H9 (cell line): ENCODE results near the gene CMYA5. TPM values are rescaled to one million over a fixed set of nuclear protein-coding genes. Genes with fewer than 3 reads are reported as not detected.

Source experiments
- DNase-seq: peaks from one replicate; pipeline ENCODE4 v3.0.0-alpha.2; 2017
- H2AFZ ChIP-seq: one replicate; pipeline ENCODE4 v1.6.1; 2013; ENCODE audit warnings: mild to moderate bottlenecking, low read length, control low read depth, moderate library complexity
- H2AK5ac ChIP-seq: 2 replicates; pipeline ENCODE4 v1.6.1; 2013; ENCODE audit warnings: low read length, control low read depth, mixed read lengths; ENCODE audit not compliant: insufficient read length
- H2BK120ac ChIP-seq: one replicate; pipeline ENCODE4 v1.6.1; 2013; ENCODE audit warnings: low read depth, mild to moderate bottlenecking, low read length, control low read depth, inconsistent platforms; ENCODE audit not compliant: poor library complexity, severe bottlenecking
- H2BK12ac ChIP-seq: 2 replicates; pipeline ENCODE4 v1.6.1; 2013; ENCODE audit warnings: low read length, control low read depth, mixed read lengths, low read depth; ENCODE audit not compliant: insufficient read length
- H2BK15ac ChIP-seq: 2 replicates; pipeline ENCODE4 v1.6.1; 2013; ENCODE audit warnings: low read depth, low read length, control low read depth
- H2BK20ac ChIP-seq: one replicate; pipeline ENCODE4 v1.6.1; 2013; ENCODE audit warnings: low read depth, mild to moderate bottlenecking, low read length, control low read depth, inconsistent platforms; ENCODE audit not compliant: poor library complexity, severe bottlenecking
- H2BK5ac ChIP-seq: 2 replicates; pipeline ENCODE4 v1.6.1; 2013; ENCODE audit warnings: low read length, control low read depth, mixed read lengths; ENCODE audit not compliant: insufficient read length
- H3K14ac ChIP-seq: 2 replicates; pipeline ENCODE4 v1.6.1; 2013; ENCODE audit warnings: low read length, control low read depth; ENCODE audit not compliant: insufficient read depth
- H3K18ac ChIP-seq: 2 replicates; pipeline ENCODE4 v1.6.1; 2013; ENCODE audit warnings: low read depth, mild to moderate bottlenecking, mixed read lengths, low read length, control low read depth; ENCODE audit not compliant: insufficient read length
- H3K23ac ChIP-seq: 2 replicates; pipeline ENCODE4 v1.6.1; 2013; ENCODE audit warnings: low read length, control low read depth, mixed read lengths, low read depth; ENCODE audit not compliant: insufficient read length
- H3K23me2 ChIP-seq: 2 replicates; pipeline ENCODE4 v1.6.1; 2013; ENCODE audit warnings: low read depth, mild to moderate bottlenecking, mixed read lengths, low read length, control low read depth; ENCODE audit not compliant: insufficient read length, poor library complexity, severe bottlenecking
- H3K27ac ChIP-seq: 2 replicates; pipeline ENCODE4 v1.5.1; 2013; ENCODE audit warnings: low read length, control low read depth, mixed read lengths, low read depth; ENCODE audit not compliant: insufficient read length
- H3K27me3 ChIP-seq: 2 replicates; pipeline ENCODE4 v1.6.1; 2013; ENCODE audit warnings: low read length, control low read depth, inconsistent platforms; ENCODE audit not compliant: insufficient read depth
- H3K4ac ChIP-seq: 2 replicates; pipeline ENCODE4 v1.6.1; 2013; ENCODE audit warnings: low read depth, mild to moderate bottlenecking, control low read depth, inconsistent platforms, low read length, moderate library complexity
- H3K4me1 ChIP-seq: 2 replicates; pipeline ENCODE4 v1.6.1; 2013; ENCODE audit warnings: low read length, control low read depth, inconsistent platforms; ENCODE audit not compliant: insufficient read depth
- H3K4me2 ChIP-seq: 2 replicates; pipeline ENCODE4 v1.6.1; 2013; ENCODE audit warnings: low read length, control low read depth, mixed read lengths; ENCODE audit not compliant: insufficient read length, insufficient read depth
- H3K56ac ChIP-seq: 2 replicates; pipeline ENCODE4 v1.6.1; 2013; ENCODE audit warnings: low read depth, mild to moderate bottlenecking, mixed read lengths, low read length, control low read depth; ENCODE audit not compliant: insufficient read length
- H3K79me1 ChIP-seq: 2 replicates; pipeline ENCODE4 v1.6.1; 2013; ENCODE audit warnings: low read depth, mild to moderate bottlenecking, moderate library complexity, low read length, control low read depth, inconsistent platforms; ENCODE audit not compliant: insufficient read depth, poor library complexity, severe bottlenecking
- H3K79me2 ChIP-seq: 2 replicates; pipeline ENCODE4 v1.6.1; 2013; ENCODE audit warnings: low read length, control low read depth, inconsistent platforms; ENCODE audit not compliant: insufficient read depth
- H3K9ac ChIP-seq: 2 replicates; pipeline ENCODE4 v1.6.1; 2013; ENCODE audit warnings: low read length, control low read depth, mixed read lengths; ENCODE audit not compliant: insufficient read length; ENCODE audit errors: extremely low read depth
- H3K9me3 ChIP-seq: one replicate; pipeline ENCODE4 v1.6.1; 2013; ENCODE audit warnings: low read depth, low read length, inconsistent platforms; ENCODE audit not compliant: control insufficient read depth
- H3T11ph ChIP-seq: one replicate; pipeline ENCODE4 v1.6.1; 2013; ENCODE audit warnings: mild to moderate bottlenecking, low read length, control low read depth, inconsistent platforms
- H4K20me1 ChIP-seq: one replicate; pipeline ENCODE4 v1.6.1; 2013; ENCODE audit not compliant: control insufficient read depth, insufficient read length, insufficient read depth
- H4K5ac ChIP-seq: 2 replicates; pipeline ENCODE4 v1.6.1; 2013; ENCODE audit warnings: low read depth, mild to moderate bottlenecking, mixed read lengths, low read length, control low read depth; ENCODE audit not compliant: insufficient read length
- H4K8ac ChIP-seq: replicated peaks from 2 replicates; pipeline ENCODE4 v1.6.1; 2013; ENCODE audit warnings: low read length, control low read depth, mixed read lengths, low read depth; ENCODE audit not compliant: insufficient read length
- H4K91ac ChIP-seq: 2 replicates; pipeline ENCODE4 v1.6.1; 2013; ENCODE audit warnings: low read depth, mild to moderate bottlenecking, moderate library complexity, mixed read lengths, low read length, control low read depth; ENCODE audit not compliant: insufficient read length
- H3K27ac Mint-ChIP-seq, 3 experiments: 2 replicates in 2 of 3; 3 replicates in 1 of 3; pipeline ENCODE4 v1.8.0; 2020 to 2021; ENCODE audit warnings: mixed read lengths in 3 of 3, mild to moderate bottlenecking in 1 of 3, moderate library complexity in 1 of 3
- H3K27me3 Mint-ChIP-seq: 2 replicates; pipeline ENCODE4 v1.8.0; 2021; ENCODE audit warnings: low read depth, mild to moderate bottlenecking, moderate library complexity, mixed read lengths
- H3K36me3 Mint-ChIP-seq, 3 experiments: 2 replicates in 2 of 3; 3 replicates in 1 of 3; pipeline ENCODE4 v1.8.0; 2020 to 2021; ENCODE audit warnings: low read depth in 3 of 3, mixed read lengths in 3 of 3; ENCODE audit not compliant: insufficient read depth in 1 of 3
- H3K4me1 Mint-ChIP-seq, 2 experiments: 2 replicates each; pipeline ENCODE4 v1.8.0; 2020; ENCODE audit warnings: mixed read lengths in 2 of 2
- H3K4me3 Mint-ChIP-seq, 2 experiments: 2 replicates in 1 of 2; 3 replicates in 1 of 2; pipeline ENCODE4 v1.8.0; 2020 to 2021; ENCODE audit warnings: mild to moderate bottlenecking in 2 of 2, mixed read lengths in 2 of 2, moderate library complexity in 1 of 2
- H3K9me3 Mint-ChIP-seq, 2 experiments: 2 replicates in 1 of 2; 3 replicates in 1 of 2; pipeline ENCODE4 v1.8.0; 2020; ENCODE audit warnings: mild to moderate bottlenecking in 2 of 2, mixed read lengths in 2 of 2, moderate library complexity in 1 of 2
- WGBS: extraction: QIAGEN DNeasy Blood & Tissue Kit; methylation state at CpG from one replicate; pipeline ENCODE4 v1.1.7; 2013; ENCODE audit warnings: missing lambda C conversion rate, low lambda C conversion rate, mixed read lengths; ENCODE audit not compliant: insufficient read length; ENCODE audit errors: extremely low coverage; 5-methylcytosine and 5-hydroxymethylcytosine counted together
- long read RNA-seq: library from polyadenylated mRNA; unstranded; transcript quantifications from one replicate; pipeline ENCODE4 v2.0.0, GENCODE V29; 2020
- total RNA-seq: library from RNA; stranded (reverse); gene quantifications from 2 replicates; pipeline ENCODE4 v1.2.1, GENCODE V29; 2021
- TF ChIP-seq, protein P1 (sequence below): fragments of 200-600 bp; sonication (generic); conservative IDR thresholded peaks from 3 replicates; pipeline ENCODE4 v1.8.0; 2021; ENCODE audit warnings: antibody characterized with exemption, mild to moderate bottlenecking

CMYA5 gene
- total RNA-seq, result 1.1 and 1.8 TPM in 2 replicates
- long read RNA-seq, partial matches to known transcripts, result 1 of 7 reads
- long read RNA-seq, other reads (novel, unspliced or antisense), result 6 of 7 reads

GRCh38 chr5:79689541-79690466 is at the start of gene CMYA5:
CMYA5 (plus strand) TSS chr5:79689836; CDS start chr5:79689908, 72 bp downstream.
- Histone ChIP-seq H3K9me3 (no peaks in the 10 kb centered on the region), H4K8ac (no peak within 1 kb of the TSS), H3K4me2 (peak within 1 kb of the TSS; percentile 61), H3T11ph (no peak within 1 kb of the TSS), H3K79me1 (no peaks in the 10 kb centered on the region), H3K4ac (no peak within 1 kb of the TSS), H3K56ac (no peak within 1 kb of the TSS), H2BK12ac (no peak within 1 kb of the TSS), H4K5ac (no peak within 1 kb of the TSS), H2BK120ac (no peak within 1 kb of the TSS), H2BK15ac (no peak within 1 kb of the TSS), H3K14ac (peak within 1 kb of the TSS; percentile 60), H2AK5ac (no peak within 1 kb of the TSS), H4K20me1 (no peaks in the 10 kb centered on the region), H3K4me1 (no peaks in the 10 kb centered on the region), H3K23me2 (peaks cover 12% of the 10 kb centered on the region), H2BK5ac (no peak within 1 kb of the TSS), H3K9ac (peak within 1 kb of the TSS; percentile 26), H3K27ac (no peak within 1 kb of the TSS), H2AFZ (no peak within 1 kb of the TSS), H3K18ac (no peak within 1 kb of the TSS), H3K79me2 (no peaks in the 10 kb centered on the region), H4K91ac (no peak within 1 kb of the TSS), H2BK20ac (no peak within 1 kb of the TSS), H3K27me3 (no peaks in the 10 kb centered on the region), H3K23ac (no peak within 1 kb of the TSS)
- Mint-ChIP-seq H3K9me3 (peaks cover 0 to 8% of the 10 kb centered on the region in 2 experiments; a peak in 3 of 5 replicates), H3K27me3 (peaks cover 16% of the 10 kb centered on the region), H3K36me3 (peaks cover under 1 to 17% (median 8%) of the 10 kb centered on the region in 3 experiments; a peak in 5 of 7 replicates), H3K27ac (peak within 1 kb of the TSS in 1 of 3 experiments; percentile 19; a peak in 1 of 7 replicates), H3K4me1 (peaks cover 28 to 31% of the 10 kb centered on the region in 2 experiments), H3K4me3 (peak within 1 kb of the TSS; percentile 67 to 78)
- TF ChIP-seq, protein P1, sequence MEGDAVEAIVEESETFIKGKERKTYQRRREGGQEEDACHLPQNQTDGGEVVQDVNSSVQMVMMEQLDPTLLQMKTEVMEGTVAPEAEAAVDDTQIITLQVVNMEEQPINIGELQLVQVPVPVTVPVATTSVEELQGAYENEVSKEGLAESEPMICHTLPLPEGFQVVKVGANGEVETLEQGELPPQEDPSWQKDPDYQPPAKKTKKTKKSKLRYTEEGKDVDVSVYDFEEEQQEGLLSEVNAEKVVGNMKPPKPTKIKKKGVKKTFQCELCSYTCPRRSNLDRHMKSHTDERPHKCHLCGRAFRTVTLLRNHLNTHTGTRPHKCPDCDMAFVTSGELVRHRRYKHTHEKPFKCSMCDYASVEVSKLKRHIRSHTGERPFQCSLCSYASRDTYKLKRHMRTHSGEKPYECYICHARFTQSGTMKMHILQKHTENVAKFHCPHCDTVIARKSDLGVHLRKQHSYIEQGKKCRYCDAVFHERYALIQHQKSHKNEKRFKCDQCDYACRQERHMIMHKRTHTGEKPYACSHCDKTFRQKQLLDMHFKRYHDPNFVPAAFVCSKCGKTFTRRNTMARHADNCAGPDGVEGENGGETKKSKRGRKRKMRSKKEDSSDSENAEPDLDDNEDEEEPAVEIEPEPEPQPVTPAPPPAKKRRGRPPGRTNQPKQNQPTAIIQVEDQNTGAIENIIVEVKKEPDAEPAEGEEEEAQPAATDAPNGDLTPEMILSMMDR, result no peak
- DNase-seq, result peak; percentile 62
- no CpG with 5 or more reads among the region's 74 CpGs for whole genome bisulfite sequencing
